IMR-90 (cell line): Measurements from ENCODE around the gene OR52I2. TPM values are rescaled to one million over a fixed set of nuclear protein-coding genes. Genes with fewer than 3 reads are reported as not detected.

Source experiments
- ATAC-seq: fragments of 200-7000 bp; cut with Tn5 transposase; 2 replicates; pipeline ENCODE4 v1.9.1; 2020; ENCODE audit warnings: low read depth, mild to moderate bottlenecking, moderate library complexity
- BruUV-seq: library from RNA; stranded (reverse); fragments of 400-500 nt; replicated peaks from 2 replicates; lab custom pipeline; 2021; lab: Mats Ljungman, UMichigan
- CTCF ChIA-PET: fragments of 300-600 bp; formaldehyde crosslinking; extraction: SDS; loops from one replicate; lab custom pipeline; 2021; ENCODE audit warnings: antibody characterized with exemption; lab: Yijun Ruan, JAX
- POLR2A ChIA-PET: fragments of 300-600 bp; sonication (Branson Sonifier 250); formaldehyde crosslinking; loops from one replicate; lab custom pipeline; 2022; ENCODE audit warnings: antibody characterized with exemption; ENCODE audit not compliant: unreplicated experiment; lab: Charles Lee
- DNase-seq: peaks from one replicate; pipeline ENCODE4 v3.0.0; 2013
- H2AFZ ChIP-seq: replicated peaks from 2 replicates; pipeline ENCODE3; 2013; ENCODE audit warnings: low read length, mild to moderate bottlenecking; ENCODE audit not compliant: poor library complexity
- H2AK5ac ChIP-seq: 2 replicates; pipeline ENCODE4 v1.6.1; 2013; ENCODE audit warnings: low read depth, low read length, inconsistent platforms
- H2AK9ac ChIP-seq: replicated peaks from 2 replicates; pipeline ENCODE3; 2013; ENCODE audit warnings: mild to moderate bottlenecking, low read depth, low read length, moderate library complexity; ENCODE audit not compliant: poor library complexity
- H2BK120ac ChIP-seq: 2 replicates; pipeline ENCODE4 v1.6.1; 2013; ENCODE audit warnings: low read depth, low read length, inconsistent platforms
- H2BK15ac ChIP-seq: 3 replicates; pipeline ENCODE4 v1.6.1; 2013; ENCODE audit warnings: low read depth, low read length, inconsistent platforms
- H2BK20ac ChIP-seq: 2 replicates; pipeline ENCODE4 v1.6.1; 2013; ENCODE audit warnings: low read depth, mild to moderate bottlenecking, inconsistent platforms, low read length, moderate library complexity
- H2BK5ac ChIP-seq: 2 replicates; pipeline ENCODE4 v1.6.1; 2013; ENCODE audit warnings: mild to moderate bottlenecking, low read depth, low read length, inconsistent platforms; ENCODE audit not compliant: poor library complexity, severe bottlenecking
- H3K14ac ChIP-seq: replicated peaks from 2 replicates; pipeline ENCODE4 v1.6.1; 2013; ENCODE audit warnings: low read depth, low read length, inconsistent platforms
- H3K18ac ChIP-seq: 2 replicates; pipeline ENCODE4 v1.6.1; 2013; ENCODE audit warnings: low read depth, low read length, control low read depth
- H3K23ac ChIP-seq: 2 replicates; pipeline ENCODE4 v1.6.1; 2013; ENCODE audit warnings: low read depth, low read length, inconsistent platforms
- H3K27ac ChIP-seq: 2 replicates; pipeline ENCODE4 v1.5.1; 2013; ENCODE audit warnings: mild to moderate bottlenecking, control low read depth, low read length; ENCODE audit not compliant: insufficient read depth
- H3K27me3 ChIP-seq: 2 replicates; pipeline ENCODE4 v1.6.1; 2013; ENCODE audit warnings: low read length; ENCODE audit not compliant: control insufficient read depth, insufficient read depth
- H3K36me3 ChIP-seq: 2 replicates; pipeline ENCODE4 v1.6.1; 2013; ENCODE audit warnings: low read length, mixed read lengths; ENCODE audit not compliant: control insufficient read depth, insufficient read depth
- H3K4ac ChIP-seq: 2 replicates; pipeline ENCODE4 v1.6.1; 2013; ENCODE audit warnings: low read depth, low read length, inconsistent platforms
- H3K4me1 ChIP-seq: 2 replicates; pipeline ENCODE4 v1.6.1; 2013; ENCODE audit warnings: low read length, mixed read lengths; ENCODE audit not compliant: control insufficient read depth, insufficient read depth
- H3K4me2 ChIP-seq: 2 replicates; pipeline ENCODE4 v1.6.1; 2013; ENCODE audit warnings: low read depth, mild to moderate bottlenecking, control low read depth, low read length, moderate library complexity
- H3K4me3 ChIP-seq: 2 replicates; pipeline ENCODE4 v1.5.1; 2013; ENCODE audit warnings: low read depth, mild to moderate bottlenecking, control low read depth, low read length, moderate library complexity; ENCODE audit not compliant: insufficient read depth
- H3K56ac ChIP-seq: 2 replicates; pipeline ENCODE4 v1.6.1; 2013; ENCODE audit warnings: low read length, inconsistent platforms; ENCODE audit not compliant: insufficient read depth; ENCODE audit errors: extremely low read depth
- H3K79me1 ChIP-seq, 2 experiments: 2 replicates each; pipeline ENCODE4 v1.6.1; 2013; ENCODE audit warnings: low read length in 2 of 2, inconsistent platforms in 1 of 2, low read depth in 1 of 2
- H3K9ac ChIP-seq: 2 replicates; pipeline ENCODE4 v1.6.1; 2013; ENCODE audit warnings: low read depth, low read length, control low read depth
- H3K9me1 ChIP-seq: 2 replicates; pipeline ENCODE4 v1.6.1; 2013; ENCODE audit warnings: low read length, inconsistent platforms; ENCODE audit not compliant: insufficient read depth
- H3K9me3 ChIP-seq: 2 replicates; pipeline ENCODE4 v1.6.1; 2013; ENCODE audit warnings: low read length; ENCODE audit not compliant: control insufficient read depth, insufficient read depth
- H4K20me1 ChIP-seq: 2 replicates; pipeline ENCODE4 v1.6.1; 2013; ENCODE audit warnings: low read length, inconsistent platforms; ENCODE audit not compliant: insufficient read depth
- H4K5ac ChIP-seq: 2 replicates; pipeline ENCODE4 v1.6.1; 2013; ENCODE audit warnings: mild to moderate bottlenecking, low read depth, low read length, control low read depth
- H4K8ac ChIP-seq, 2 experiments: 2 replicates each; pipeline ENCODE4 v1.6.1; 2013; ENCODE audit warnings: low read depth in 2 of 2, low read length in 2 of 2, control low read depth in 1 of 2, inconsistent platforms in 1 of 2
- H4K91ac ChIP-seq: 2 replicates; pipeline ENCODE4 v1.6.1; 2013; ENCODE audit warnings: low read depth, low read length, inconsistent platforms; ENCODE audit not compliant: insufficient read depth
- BHLHE40 ChIP-seq: fragments of 150-350 bp; IDR thresholded peaks from 2 replicates; pipeline ENCODE4 v1.6.1; 2016; ENCODE audit warnings: mild to moderate bottlenecking, low read depth, low read length
- NFE2L2 ChIP-seq: fragments of 150-350 bp; IDR thresholded peaks from 2 replicates; pipeline ENCODE4 v1.6.1; 2016; ENCODE audit warnings: low read depth, mild to moderate bottlenecking, low read length
- POLR2A ChIP-seq: IDR thresholded peaks from 2 replicates; pipeline ENCODE4 v1.6.1; 2012; ENCODE audit warnings: mild to moderate bottlenecking, low read depth, low read length
- SMC3 ChIP-seq: fragments of 150-350 bp; IDR thresholded peaks from 2 replicates; pipeline ENCODE4 v1.6.1; 2016; ENCODE audit warnings: low read depth, mild to moderate bottlenecking, antibody characterized with exemption, low read length, moderate library complexity
- WGBS, 2 experiments: methylation state at CpG; one replicate each; pipeline versions ENCODE4 v1.1.5 to v1.1.7; 2013; ENCODE audit warnings: missing lambda C conversion rate in 2 of 2; ENCODE audit not compliant: insufficient read length in 1 of 2; ENCODE audit errors: extremely low coverage in 2 of 2; 5-methylcytosine and 5-hydroxymethylcytosine counted together
- dilution Hi-C: fragments of 300-500 bp; cut with HindIII; formaldehyde crosslinking; loops from one replicate; pipeline ENCODE4 v1.14.3; 2018; ENCODE audit warnings: low sequenced_read_pairs; ENCODE audit not compliant: unreplicated experiment
- in situ Hi-C: fragments of 300-500 bp; cut with MboI; formaldehyde crosslinking; loops from 3 replicates; pipeline ENCODE4 v1.14.3; 2019; ENCODE audit warnings: low sequenced_read_pairs, inconsistent platforms, mixed read lengths
- intact Hi-C: fragments of 100-400 bp; cut with micrococcal nuclease; formaldehyde crosslinking; loops from 2 replicates; pipeline ENCODE4 v1.10.0; 2022
- polyA plus RNA-seq, 3 experiments: library from polyadenylated mRNA; depleted of rRNA; stranded (reverse); fragments of >200 nt; gene quantifications; 2 replicates each; pipeline ENCODE4 v1.2.3, GENCODE V29; 2012; ENCODE audit warnings: low replicate concordance in 1 of 3
- total RNA-seq: library from RNA; depleted of rRNA; stranded (reverse); fragments of >200 nt; gene quantifications from 2 replicates; pipeline ENCODE4 v1.2.3, GENCODE V29; 2012

Gene OR52I2
- total and polyA plus RNA-seq, 2 of the 4 experiments (the other 2 are of a cell fraction) = not detected

- Histone ChIP-seq H3K4ac (no peak overlapping the region), H3K9me1 (0 out of 2 replicates have a peak, but pooled peaks cover 2% of the 10 kb centered on the region), H3K27me3 (peaks cover 2% of the 10 kb centered on the region; the same call in 1 of the 2 replicates), H3K9ac (peak overlapping the region; percentile 53; the same call in 1 of the 2 replicates), H4K91ac (no peak overlapping the region), H2AK9ac (no peak overlapping the region), H3K18ac (peak overlapping the region; percentile 6; the same call in 1 of the 2 replicates), H3K4me3 (peak overlapping the region; percentile 15; the same call in 1 of the 2 replicates), H2BK20ac (no peak overlapping the region), H2BK120ac (no peak overlapping the region), H3K9me3 (no peaks in the 10 kb centered on the region), H3K56ac (no peak overlapping the region), H3K36me3 (no peaks in the 10 kb centered on the region), H4K8ac (peak overlapping the region; percentile 49 to 77; a peak in 3 of 4 replicates), H3K4me1 (peaks cover 7% of the 10 kb centered on the region), H2BK5ac (no peak overlapping the region), H4K20me1 (no peaks in the 10 kb centered on the region), H2AFZ (peak overlapping the region; percentile 71), H3K4me2 (peak overlapping the region; percentile 27), H3K14ac (no peak overlapping the region), H3K79me1 (peaks cover 0 to 8% of the 10 kb centered on the region in 2 experiments; a peak in 3 of 4 replicates), H4K5ac (peak overlapping the region; percentile 13), H2AK5ac (no peak overlapping the region), H2BK15ac (no peak overlapping the region), H3K23ac (no peak overlapping the region), H3K27ac (no peak overlapping the region)
- dilution Hi-C loops = no loop called here
- POLR2A ChIA-PET = no interaction called here
- BruUV-seq = no TSS peak
- CTCF ChIA-PET = no interaction called here
- ATAC-seq = no peak
- peak; percentile 5 for DNase-seq
- intact Hi-C loops = no loop called here
- in situ Hi-C loops = no loop called here
- TF ChIP-seq SMC3 (no peak), POLR2A (no peak), NFE2L2 (no peak), BHLHE40 (no peak)
- no CpG with 5 or more reads among the region's 3 CpGs for WGBS, 2 experiments
Measured at GRCh38 chr11:4610258-4610935, 28.9 kb downstream of the OR52I2 start.
